Measurements from ENCODE around the gene ATG2A. TPM values are rescaled to one million over a fixed set of nuclear protein-coding genes. Genes with fewer than 3 reads are reported as not detected.

ATG2A gene
- total RNA-seq, 2 experiments from 2014 or later, result 34.5 to 39.7 TPM

- Mint-ChIP-seq H3K9me3 (no peaks in the 10 kb centered on the region), H3K36me3 (peaks cover 25% of the 10 kb centered on the region), H3K27ac (peak overlapping the region; percentile 63), H3K27me3 (no peaks in the 10 kb centered on the region), H3K4me1 (peaks cover 71% of the 10 kb centered on the region), H3K4me3 (peak overlapping the region; percentile 62)
- POLR2A ChIA-PET, result interaction anchor here (0.9 to 27.4 kb wide), 3 partner anchors 7 to 28 kb away, joined by 3 to 782 read pairs (median 142); partner anchors contain the start of gene EHD1
- DNase-seq (no peak), ATAC-seq (ENCODE audit: low read depth) (no peak)
Observed at GRCh38 chr11:64855596-64856304, 61.3 kb downstream of the ATG2A start.

DNA sequence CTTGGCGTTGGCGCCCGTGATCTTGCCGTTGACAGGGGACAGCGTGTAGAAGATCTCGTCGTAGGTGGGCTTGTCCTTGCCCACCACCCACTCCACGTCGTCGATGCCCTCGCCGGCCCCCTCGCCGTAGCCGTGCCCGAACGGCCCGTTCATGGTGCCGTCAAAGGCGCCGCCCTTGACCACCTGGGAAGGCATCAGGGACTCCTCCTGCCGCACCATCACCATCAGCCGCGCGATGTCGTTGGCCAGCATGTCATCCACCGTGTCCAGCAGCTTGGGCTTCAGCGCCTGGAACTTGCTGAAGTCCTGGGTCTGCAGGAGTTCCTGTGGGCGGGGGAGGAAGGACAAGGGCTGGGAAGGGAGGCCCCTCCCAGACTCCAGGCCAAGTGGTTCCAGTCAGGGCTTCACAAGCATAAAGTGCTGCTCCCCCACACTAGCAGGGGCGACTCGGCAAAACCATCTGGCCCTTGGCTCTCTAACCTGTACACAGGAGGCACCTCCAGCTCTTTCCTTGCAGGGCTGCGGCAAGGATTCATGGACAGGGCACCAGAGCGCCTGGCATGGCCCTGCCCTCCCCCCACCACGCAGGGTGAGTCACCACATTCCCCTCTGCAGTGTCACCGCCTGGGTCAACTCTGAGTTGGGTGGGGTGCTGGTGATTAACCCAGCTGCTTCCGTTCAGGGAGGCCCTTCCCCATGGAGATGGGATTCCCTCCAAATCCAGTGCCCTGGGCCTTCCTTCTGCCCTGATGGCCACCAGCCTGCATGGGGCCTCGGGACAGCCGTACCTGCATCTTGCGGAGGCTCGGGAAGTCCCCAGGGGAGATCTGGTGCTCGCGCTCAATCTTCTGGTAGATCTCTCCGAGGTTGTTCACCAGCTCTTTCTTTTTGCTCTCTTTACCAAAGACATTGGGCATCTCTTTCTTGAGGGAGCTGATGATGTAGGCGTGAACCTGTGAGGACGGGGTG lies 62.2 kb downstream of the ATG2A start:
- ATAC-seq (ENCODE audit: low read depth) (no peak), DNase-seq (no peak)
- H3K9me3 Mint-ChIP-seq, result no peaks in the 10 kb centered on the region
- H3K36me3 Mint-ChIP-seq, result peaks cover 25% of the 10 kb centered on the region
- H3K4me3 Mint-ChIP-seq, result peak overlapping the region; percentile 62
- peaks cover 68% of the 10 kb centered on the region for H3K4me1 Mint-ChIP-seq
- POLR2A ChIA-PET, result interaction anchor here (3.8 to 27.4 kb wide), 3 partner anchors 8 to 29 kb away, joined by 21 to 782 read pairs (median 142); partner anchors contain the start of gene EHD1
- no peaks in the 10 kb centered on the region for H3K27me3 Mint-ChIP-seq
- peak overlapping the region; percentile 63 for H3K27ac Mint-ChIP-seq

DNA sequence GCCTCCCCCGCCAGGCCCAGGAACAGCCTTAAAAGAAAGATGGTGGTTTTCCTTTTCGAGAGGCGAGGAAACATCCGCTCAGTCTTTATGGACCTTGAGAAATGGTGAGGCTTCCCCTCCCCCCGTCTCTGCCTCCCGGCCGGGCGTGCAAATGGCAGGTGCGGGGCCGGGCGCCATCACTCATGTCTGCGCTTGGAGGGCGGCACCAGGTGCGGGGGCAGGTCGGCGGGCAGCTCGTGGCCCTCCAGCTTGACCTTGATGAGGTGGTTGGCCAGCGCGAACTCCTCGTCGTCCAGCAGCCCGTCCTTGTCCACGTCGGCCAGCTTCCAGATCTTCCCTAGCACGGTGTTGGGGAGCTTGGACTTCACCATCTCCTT lies 62.9 kb downstream of the ATG2A start:
- Mint-ChIP-seq H3K4me3 (peak overlapping the region; percentile 46), H3K4me1 (peaks cover 75% of the 10 kb centered on the region), H3K27ac (peak overlapping the region; percentile 72), H3K27me3 (no peaks in the 10 kb centered on the region), H3K9me3 (no peaks in the 10 kb centered on the region), H3K36me3 (peaks cover 25% of the 10 kb centered on the region)
- POLR2A ChIA-PET, result interaction anchor here (3.8 to 27.4 kb wide), 3 partner anchors 9 to 30 kb away, joined by 21 to 782 read pairs (median 142); partner anchors contain the start of gene EHD1
- DNase-seq (no peak), ATAC-seq (ENCODE audit: low read depth) (no peak)

GRCh38 chr11:64853709-64854108 lies 63.3 kb downstream of the ATG2A start:
- H3K36me3 Mint-ChIP-seq, result peaks cover 25% of the 10 kb centered on the region
- peak; percentile 48 for DNase-seq
- H3K9me3 Mint-ChIP-seq, result no peaks in the 10 kb centered on the region
- no peaks in the 10 kb centered on the region for H3K27me3 Mint-ChIP-seq
- peak overlapping the region; percentile 72 for H3K27ac Mint-ChIP-seq
- H3K4me3 Mint-ChIP-seq, result peak overlapping the region; percentile 46
- no peak for ATAC-seq (ENCODE audit: low read depth)
- H3K4me1 Mint-ChIP-seq, result peaks cover 75% of the 10 kb centered on the region
- POLR2A ChIA-PET, result interaction anchor here (1.2 to 27.4 kb wide), 6 partner anchors 9 to 268 kb away, joined by 3 to 782 read pairs (median 12); partner anchors contain the start of genes EHD1, FAU, MRPL49 and ZNHIT2

DNA sequence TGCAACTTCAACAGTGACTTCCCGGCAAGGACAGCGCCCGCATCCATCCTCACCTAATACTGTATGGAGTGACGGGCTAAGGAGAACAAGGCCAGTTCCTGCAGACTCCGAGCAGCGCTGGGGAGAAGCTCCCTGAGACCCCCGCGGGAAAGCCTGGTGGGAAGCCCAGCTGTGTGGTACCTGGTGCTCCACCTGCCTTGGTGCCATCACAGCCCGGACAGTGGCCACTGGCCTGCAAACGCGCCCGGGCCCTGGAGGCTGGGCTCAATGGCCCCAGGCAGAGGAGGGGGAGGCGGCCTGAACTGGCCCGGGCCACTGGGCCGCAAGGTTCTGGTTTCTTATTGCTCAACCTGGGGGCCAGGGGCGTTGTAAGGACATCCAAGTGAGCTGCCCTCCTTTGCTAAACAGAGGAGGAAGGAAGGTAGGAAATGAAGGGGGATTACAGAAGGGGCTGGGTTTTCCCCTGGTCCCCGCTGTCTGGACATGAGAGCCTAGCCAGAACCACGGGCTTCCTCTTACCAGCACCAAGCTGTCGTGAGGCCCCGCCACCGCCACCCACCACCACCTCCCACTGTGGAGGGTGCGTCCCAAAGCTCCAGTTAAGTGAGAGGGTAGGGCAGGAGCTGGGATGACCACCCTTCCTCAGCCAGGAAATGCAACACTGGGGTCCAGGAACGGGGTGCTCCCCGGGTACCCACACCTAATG lies 64.1 kb downstream of the ATG2A start:
- POLR2A ChIA-PET, result interaction anchor here (0.6 to 27.4 kb wide), 7 partner anchors 10 to 269 kb away, joined by 3 to 782 read pairs (median 7); partner anchors contain the start of genes EHD1, FAU, MRPL49 and ZNHIT2
- Mint-ChIP-seq H3K27ac (peak overlapping the region; percentile 83), H3K4me1 (peaks cover 77% of the 10 kb centered on the region), H3K27me3 (no peaks in the 10 kb centered on the region), H3K9me3 (no peaks in the 10 kb centered on the region), H3K4me3 (peak overlapping the region; percentile 46), H3K36me3 (peaks cover 25% of the 10 kb centered on the region)
- DNase-seq, result no peak
- no peak for ATAC-seq (ENCODE audit: low read depth)

DNA sequence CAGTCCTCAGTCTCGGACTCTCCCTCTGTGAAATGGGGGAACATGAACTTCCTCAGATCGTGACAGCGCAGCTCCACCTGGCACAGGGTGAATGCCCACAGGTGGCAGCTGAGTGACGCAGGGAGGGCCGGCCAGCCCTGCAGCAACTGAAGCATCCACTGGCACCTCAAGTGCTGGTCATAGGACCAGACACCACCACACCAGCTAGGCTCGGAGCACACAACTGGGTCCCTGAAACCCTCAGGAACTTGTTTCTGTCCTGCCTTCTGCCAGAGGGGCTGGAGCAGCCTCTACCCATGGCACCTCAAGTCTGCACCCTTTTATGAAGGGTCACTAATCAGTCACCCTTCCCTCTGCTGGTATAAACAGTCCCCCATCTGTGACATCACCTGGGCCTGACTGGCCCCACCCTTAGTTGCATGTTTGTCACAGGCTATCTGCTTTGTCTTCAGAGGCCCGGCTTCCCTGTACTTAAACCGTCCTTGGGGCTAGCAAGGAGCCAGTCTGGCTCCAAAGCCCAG lies 65.1 kb downstream of the ATG2A start:
- peaks cover 21% of the 10 kb centered on the region for H3K36me3 Mint-ChIP-seq
- H3K27ac Mint-ChIP-seq, result peak overlapping the region; percentile 83
- peak overlapping the region; percentile 46 for H3K4me3 Mint-ChIP-seq
- H3K27me3 Mint-ChIP-seq, result no peaks in the 10 kb centered on the region
- DNase-seq (peak; percentile 43), ATAC-seq (ENCODE audit: low read depth) (no peak)
- no peaks in the 10 kb centered on the region for H3K9me3 Mint-ChIP-seq
- POLR2A ChIA-PET, result interaction anchor here (1.4 to 27.4 kb wide), 4 partner anchors 11 to 258 kb away, joined by 5 to 782 read pairs (median 82); partner anchors contain the start of gene EHD1
- H3K4me1 Mint-ChIP-seq, result peaks cover 77% of the 10 kb centered on the region

- peaks cover 69% of the 10 kb centered on the region for H3K4me1 Mint-ChIP-seq
- peak overlapping the region; percentile 83 for H3K27ac Mint-ChIP-seq
- DNase-seq, result peak; percentile 69
- H3K4me3 Mint-ChIP-seq, result peak overlapping the region; percentile 46
- POLR2A ChIA-PET, result interaction anchor here (1.4 to 27.4 kb wide), 4 partner anchors 12 to 259 kb away, joined by 5 to 782 read pairs (median 82); partner anchors contain the start of gene EHD1
- H3K9me3 Mint-ChIP-seq, result no peaks in the 10 kb centered on the region
- peak; percentile 61 for ATAC-seq (ENCODE audit: low read depth)
- peaks cover 18% of the 10 kb centered on the region for H3K36me3 Mint-ChIP-seq
- no peaks in the 10 kb centered on the region for H3K27me3 Mint-ChIP-seq
Observed at GRCh38 chr11:64850979-64851567, 65.9 kb downstream of the ATG2A start.

DNA sequence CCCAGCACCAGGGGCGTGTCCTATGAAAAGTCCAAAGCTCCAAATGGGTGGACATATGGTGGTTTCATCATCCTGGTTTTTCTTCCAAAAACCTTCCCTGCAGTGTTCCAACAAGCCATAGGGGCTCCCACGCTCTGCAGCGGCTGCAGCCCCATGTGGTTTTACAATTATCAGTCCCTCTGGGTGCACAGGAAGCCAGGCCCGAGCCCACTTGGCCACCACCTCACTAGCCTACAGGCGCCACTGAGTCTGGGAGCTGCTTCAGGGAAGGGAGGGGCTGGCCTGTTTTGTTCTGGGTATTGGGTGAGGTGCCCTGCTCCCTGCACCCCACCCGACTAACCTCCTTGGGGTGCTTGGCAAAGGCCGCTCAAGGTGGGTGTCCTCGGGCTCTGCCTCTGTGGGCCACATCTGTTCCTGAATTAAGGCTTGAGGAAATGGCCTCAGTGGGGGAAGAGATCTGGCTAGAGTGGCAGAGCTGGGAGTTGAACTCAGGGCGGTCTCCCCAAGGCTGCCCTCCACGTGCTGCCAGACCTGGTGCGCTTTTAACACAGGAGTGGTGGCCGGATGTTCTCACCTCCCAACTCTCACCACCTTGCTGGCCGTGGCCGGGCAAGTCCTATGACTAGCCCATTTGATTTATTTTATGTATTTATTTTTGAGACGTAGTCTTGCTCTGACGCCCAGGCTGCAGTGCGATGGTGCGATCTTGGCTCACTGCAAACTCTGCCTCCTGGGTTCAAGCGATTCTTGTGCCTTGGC lies 67.2 kb downstream of the ATG2A start:
- Mint-ChIP-seq H3K27ac (peak overlapping the region; percentile 63), H3K27me3 (no peaks in the 10 kb centered on the region), H3K36me3 (peaks cover 9% of the 10 kb centered on the region), H3K4me1 (peaks cover 62% of the 10 kb centered on the region), H3K4me3 (no peak overlapping the region), H3K9me3 (no peaks in the 10 kb centered on the region)
- POLR2A ChIA-PET, result interaction anchor here (0.6 to 27.4 kb wide), 4 partner anchors 13 to 480 kb away, joined by 3 to 782 read pairs (median 76); partner anchors contain the start of gene EHD1
- ATAC-seq (ENCODE audit: low read depth) (no peak), DNase-seq (no peak)

- peak; percentile 56 for DNase-seq
- Mint-ChIP-seq H3K27me3 (no peaks in the 10 kb centered on the region), H3K4me3 (no peak overlapping the region), H3K27ac (peak overlapping the region; percentile 90), H3K4me1 (peaks cover 60% of the 10 kb centered on the region), H3K9me3 (no peaks in the 10 kb centered on the region), H3K36me3 (peaks cover 5% of the 10 kb centered on the region)
- ATAC-seq (ENCODE audit: low read depth), result no peak
- POLR2A ChIA-PET, result interaction anchor here (0.6 to 27.4 kb wide), 7 partner anchors 14 to 481 kb away, joined by 3 to 782 read pairs (median 4); partner anchors contain the start of genes EHD1 and ZNHIT2
Observed at GRCh38 chr11:64848826-64849597, 68.0 kb downstream of the ATG2A start.

DNA sequence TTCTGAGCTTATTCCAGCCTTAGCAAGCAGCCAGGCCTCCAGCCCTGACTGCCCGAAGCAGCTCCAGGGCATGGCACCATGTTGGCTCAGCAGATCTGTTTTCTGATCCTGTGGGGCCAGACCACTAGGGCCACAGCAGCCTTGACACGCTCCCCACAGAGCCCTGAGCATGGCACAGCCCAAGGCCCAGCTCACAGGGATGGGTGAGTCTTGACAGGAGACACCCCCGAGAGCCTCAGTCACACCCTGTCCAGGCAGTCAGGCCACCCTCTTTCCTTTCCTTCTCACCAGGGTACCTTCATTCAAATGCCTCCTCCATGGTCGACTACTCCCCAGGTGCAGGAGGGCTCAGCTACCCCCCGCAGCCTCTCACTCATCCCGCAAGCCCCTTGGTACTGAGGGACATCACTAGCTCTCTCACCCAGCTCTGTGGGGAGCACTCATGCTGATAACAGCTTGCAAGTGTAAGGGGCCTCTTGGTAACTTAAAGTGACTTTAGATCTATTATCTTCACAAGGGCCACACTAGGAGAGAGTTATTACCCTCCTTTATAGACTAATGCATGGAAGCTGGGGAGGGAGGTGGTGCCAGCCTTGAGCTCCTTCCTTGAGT lies 68.7 kb downstream of the ATG2A start:
- ATAC-seq (ENCODE audit: low read depth) (no peak), DNase-seq (no peak)
- no peaks in the 10 kb centered on the region for H3K27me3 Mint-ChIP-seq
- H3K9me3 Mint-ChIP-seq, result no peaks in the 10 kb centered on the region
- peak overlapping the region; percentile 90 for H3K27ac Mint-ChIP-seq
- POLR2A ChIA-PET, result interaction anchor here (0.5 to 27.4 kb wide), 12 partner anchors 15 to 274 kb away, joined by 3 to 782 read pairs (median 3); partner anchors contain the start of genes ARL2, BATF2, EHD1 and FAU
- H3K4me1 Mint-ChIP-seq, result peaks cover 58% of the 10 kb centered on the region
- peaks cover 2% of the 10 kb centered on the region for H3K36me3 Mint-ChIP-seq
- H3K4me3 Mint-ChIP-seq, result no peak overlapping the region

Measured in activated naive CD8-positive, alpha-beta T cell treated with anti-CD3 and anti-CD28 coated beads, Interleukin-2, amount 10 ng/mL, durations not matched to agents 7 days and 5 days (primary cell).